ENCODE data around the gene TSR3.

- TF ChIP-seq ZNF646 (CRISPR knock-in tag; IDR thresholded peaks at IDR 0.05) (no peak), PHF21A (CRISPR knock-in tag; IDR thresholded peaks at IDR 0.05) (no peak), MEIS2 (CRISPR knock-in tag; IDR thresholded peaks at IDR 0.05) (no peak), ZNF337 (CRISPR knock-in tag; IDR thresholded peaks at IDR 0.05; ENCODE audit: borderline replicate concordance, low read depth) (no peak)
These were observed 10.1 kb upstream of the TSR3 start for GRCh38 chr16:1361685-1362360.
